IPS-18c (cell line): ENCODE measurements around the gene WDR48.

Source experiments
- H3K4me3 ChIP-seq: 2 replicates; pipeline ENCODE4 v1.7.0; 2013; ENCODE audit warnings: low read depth, mild to moderate bottlenecking, low read length, moderate library complexity; ENCODE audit not compliant: insufficient read depth
- H3K9me3 ChIP-seq: one replicate; pipeline ENCODE4 v1.6.1; 2013; ENCODE audit warnings: mild to moderate bottlenecking, low read length, moderate library complexity; ENCODE audit not compliant: control insufficient read depth, insufficient read depth

The WDR48 gene

GRCh38 chr3:39140341-39140971 is 88.6 kb downstream of the WDR48 start:
- H3K4me3 ChIP-seq, result no peak overlapping the region
- H3K9me3 ChIP-seq, result no peaks in the 10 kb centered on the region

GRCh38 chr3:39141171-39141995 is 89.6 kb downstream of the WDR48 start:
- no peaks in the 10 kb centered on the region for H3K9me3 ChIP-seq
- H3K4me3 ChIP-seq, result no peak overlapping the region

- no peak overlapping the region for H3K4me3 ChIP-seq
- no peaks in the 10 kb centered on the region for H3K9me3 ChIP-seq
Observed at GRCh38 chr3:39142067-39142466, 90.3 kb downstream of the WDR48 start.

GRCh38 chr3:39143051-39143885 is 91.5 kb downstream of the WDR48 start:
- no peaks in the 10 kb centered on the region for H3K9me3 ChIP-seq
- H3K4me3 ChIP-seq, result no peak overlapping the region

- Histone ChIP-seq H3K4me3 (no peak overlapping the region), H3K9me3 (no peaks in the 10 kb centered on the region)
Observed at GRCh38 chr3:39144095-39144747, 92.4 kb downstream of the WDR48 start.

GRCh38 chr3:39144748-39145380 is 93.0 kb downstream of the WDR48 start:
- Histone ChIP-seq H3K9me3 (no peaks in the 10 kb centered on the region), H3K4me3 (no peak overlapping the region)

GRCh38 chr3:39146083-39146501 is 94.3 kb downstream of the WDR48 start:
- no peak overlapping the region for H3K4me3 ChIP-seq
- H3K9me3 ChIP-seq, result no peaks in the 10 kb centered on the region
